Activated CD4-positive, alpha-beta T cell treated with anti-CD3 and anti-CD28 coated beads, Interleukin-10, Interleukin-2, amounts not matched to agents 100 ng/mL and 50 ng/mL, durations not matched to agents 16 hours and 8 hours (primary cell): ENCODE results near the gene FOXN3.

Source experiments
- DNase-seq: peaks from one replicate; pipeline ENCODE4 v3.0.0-alpha.2; 2020

The FOXN3 gene

DNA sequence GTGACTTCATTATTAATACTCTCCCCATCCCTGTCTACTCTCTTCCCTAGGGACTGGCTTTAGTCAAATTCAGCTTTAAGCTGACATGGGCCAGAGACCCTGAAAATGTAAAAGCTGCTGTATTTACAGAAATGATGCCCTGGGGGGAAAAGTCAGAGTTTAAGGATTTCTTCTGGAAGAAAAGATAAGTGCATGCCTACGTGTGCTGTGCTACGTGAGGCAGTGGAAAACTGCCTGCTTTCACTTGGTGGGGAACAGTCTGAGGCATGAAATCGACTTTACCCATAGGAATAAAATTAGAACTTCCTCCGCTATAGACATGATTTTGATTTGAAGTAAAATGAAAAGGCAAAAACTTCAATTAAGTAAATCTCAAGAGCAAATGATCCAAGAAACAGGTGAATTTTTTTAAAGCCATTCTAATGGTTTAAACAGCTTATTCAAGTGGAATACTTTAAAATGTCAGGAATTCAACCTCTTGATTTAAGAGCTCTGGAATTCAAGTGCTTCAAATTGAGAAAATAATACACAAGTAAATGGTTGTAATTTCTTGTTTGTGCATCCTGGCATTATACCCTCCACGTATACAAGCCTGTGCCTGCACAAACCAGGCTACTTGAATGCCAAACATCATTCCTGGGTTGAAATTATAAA lies 168.5 kb downstream of the FOXN3 start:
- DNase-seq = no peak

DNA sequence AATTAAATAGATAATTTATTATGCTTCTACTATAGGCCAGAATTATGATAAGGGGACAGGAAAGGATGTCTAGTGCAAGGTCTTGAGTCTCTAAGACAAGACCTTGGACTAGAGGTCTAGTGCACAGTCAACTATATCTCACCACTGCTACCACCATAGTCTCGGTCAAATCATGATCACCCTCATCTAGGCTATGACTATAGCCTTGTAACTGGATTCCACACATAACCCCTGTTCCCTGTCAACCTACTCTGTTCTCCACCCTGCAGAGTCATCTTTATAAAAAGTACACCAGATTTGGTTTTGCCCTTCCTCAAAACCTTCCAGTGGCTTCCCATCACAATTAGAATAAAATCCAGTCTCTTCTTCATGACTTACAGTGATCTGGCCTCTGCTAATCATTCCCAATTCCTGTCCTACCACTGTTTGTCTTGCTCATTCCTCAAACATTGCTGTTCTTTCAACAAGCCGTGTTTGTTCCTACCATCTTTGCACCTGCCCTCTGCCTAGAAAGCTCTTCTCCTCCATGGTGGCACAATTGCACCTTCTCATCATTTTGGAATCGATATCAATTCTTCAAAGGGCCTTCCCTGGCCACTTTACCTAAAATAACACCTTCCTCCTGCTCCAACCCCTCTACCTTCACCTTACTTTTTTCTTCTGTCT lies 169.4 kb downstream of the FOXN3 start:
- DNase-seq = no peak

DNA sequence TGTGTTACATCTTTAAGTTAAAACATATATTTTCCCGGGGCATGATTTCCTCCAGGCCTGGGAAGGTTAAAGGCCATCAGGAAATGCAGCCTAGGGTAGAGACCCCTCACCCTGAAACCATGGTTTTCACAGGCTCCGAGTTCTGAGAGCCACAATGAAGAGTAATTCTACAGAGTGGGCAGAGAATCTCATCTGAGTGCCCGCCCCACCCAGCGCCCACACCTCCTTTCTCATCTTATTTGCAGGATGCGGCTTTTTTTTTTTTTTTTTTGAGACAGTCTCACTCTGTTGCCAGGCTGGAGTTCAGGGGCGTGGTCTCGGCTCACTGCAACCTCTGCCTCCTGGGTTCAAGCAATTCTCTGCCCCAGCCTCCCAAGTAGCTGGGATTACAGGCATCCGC lies 170.7 kb downstream of the FOXN3 start:
- DNase-seq = no peak

DNA sequence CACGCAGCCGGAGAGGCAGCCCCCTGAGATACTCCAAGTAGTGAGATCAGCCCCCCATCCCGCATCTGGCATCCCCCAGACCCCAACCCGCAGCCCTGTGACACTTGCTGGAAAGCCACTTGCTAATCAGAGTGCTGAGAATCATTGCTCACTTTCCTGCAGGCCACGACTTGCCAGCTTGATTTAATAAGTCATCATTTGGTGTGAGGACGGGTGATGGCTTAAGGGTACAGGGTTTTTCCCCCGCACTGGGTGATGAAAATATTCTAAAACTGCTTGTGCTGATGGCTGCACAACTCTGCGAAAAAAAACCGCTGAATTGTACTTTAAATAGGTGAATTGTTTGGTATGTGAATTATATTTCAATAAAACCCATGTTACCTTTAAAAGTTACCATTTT lies 171.2 kb downstream of the FOXN3 start:
- no peak for DNase-seq

DNA sequence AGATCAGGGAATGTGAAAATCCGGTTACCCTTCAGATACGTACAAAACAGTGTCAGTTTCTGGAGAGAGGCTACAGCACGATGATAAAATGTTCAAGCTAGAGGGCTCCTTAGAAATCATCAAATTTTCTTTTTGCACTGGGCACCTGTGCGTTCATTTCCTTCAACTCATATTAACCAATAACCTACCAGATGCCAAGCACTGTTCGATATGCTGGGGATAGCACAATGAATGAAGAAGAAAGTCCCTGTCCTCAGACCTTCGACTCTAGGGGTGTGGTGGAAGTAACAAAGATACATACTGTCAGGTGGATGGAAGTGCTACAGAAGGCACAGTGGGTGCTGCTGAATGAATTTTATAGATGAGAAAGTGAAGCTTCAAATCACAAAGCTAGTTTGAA lies 172.3 kb downstream of the FOXN3 start:
- DNase-seq = no peak

DNA sequence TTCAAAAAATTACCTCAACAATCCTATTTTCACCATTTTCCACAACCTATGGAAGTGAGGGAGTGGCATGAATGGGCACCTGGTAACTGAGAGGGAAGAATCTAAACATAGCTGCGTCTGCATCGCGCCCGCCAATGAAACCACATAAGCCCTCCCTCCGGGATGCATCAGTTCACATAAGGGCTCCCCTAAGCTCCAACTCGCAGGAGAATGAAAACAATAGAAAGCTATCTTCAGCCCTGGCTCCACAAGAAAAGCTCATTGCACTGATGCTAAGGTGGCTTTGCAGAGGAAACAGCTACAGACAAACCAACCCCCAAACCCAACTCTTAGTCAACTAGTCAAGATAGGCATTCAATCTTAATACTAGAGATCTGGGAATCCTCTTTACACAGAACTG lies 173.3 kb downstream of the FOXN3 start:
- no peak for DNase-seq

DNA sequence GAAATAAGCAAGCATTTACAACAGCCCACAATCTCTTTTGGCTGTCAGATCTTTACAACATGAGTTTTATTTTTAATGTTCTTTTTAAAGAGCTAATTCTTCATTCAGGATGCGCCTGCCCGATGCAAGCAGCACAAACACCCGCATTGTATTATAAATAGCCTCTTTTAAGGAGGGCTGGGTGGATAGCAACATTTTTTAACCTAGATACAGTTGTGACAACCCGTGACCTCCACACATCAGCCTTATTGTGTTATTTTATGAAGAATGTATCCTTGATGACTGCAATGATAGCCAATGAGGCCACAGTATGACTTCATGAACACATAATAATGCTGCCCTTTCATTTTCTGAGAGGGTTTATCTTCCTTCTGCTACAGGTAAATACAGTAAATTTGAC lies 173.7 kb downstream of the FOXN3 start:
- DNase-seq = no peak

- no peak for DNase-seq
These were observed 174.3 kb downstream of the FOXN3 start for GRCh38 chr14:89242652-89243279.

GRCh38 chr14:89241934-89242651 lies 174.9 kb downstream of the FOXN3 start:
- no peak for DNase-seq

- DNase-seq = no peak
These were observed 175.8 kb downstream of the FOXN3 start for GRCh38 chr14:89241257-89241656.

DNA sequence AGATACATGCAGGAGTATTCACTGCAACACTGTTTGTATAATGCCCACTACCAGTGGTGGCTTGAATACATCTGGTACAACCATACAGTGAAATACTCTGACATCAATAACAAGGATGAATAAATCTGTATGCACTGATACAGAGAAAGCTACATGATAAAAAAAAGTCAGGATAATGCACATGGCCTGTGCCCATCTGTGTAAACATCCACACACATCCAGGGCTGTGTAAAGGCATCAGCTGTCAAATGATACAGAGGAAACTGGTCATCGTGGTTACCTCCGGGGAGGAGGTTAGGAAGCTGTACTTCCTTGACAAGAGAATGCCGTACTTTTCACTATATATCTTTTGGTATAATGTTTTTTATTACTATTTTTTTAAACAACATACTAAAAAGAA lies 176.6 kb downstream of the FOXN3 start:
- DNase-seq = no peak

DNA sequence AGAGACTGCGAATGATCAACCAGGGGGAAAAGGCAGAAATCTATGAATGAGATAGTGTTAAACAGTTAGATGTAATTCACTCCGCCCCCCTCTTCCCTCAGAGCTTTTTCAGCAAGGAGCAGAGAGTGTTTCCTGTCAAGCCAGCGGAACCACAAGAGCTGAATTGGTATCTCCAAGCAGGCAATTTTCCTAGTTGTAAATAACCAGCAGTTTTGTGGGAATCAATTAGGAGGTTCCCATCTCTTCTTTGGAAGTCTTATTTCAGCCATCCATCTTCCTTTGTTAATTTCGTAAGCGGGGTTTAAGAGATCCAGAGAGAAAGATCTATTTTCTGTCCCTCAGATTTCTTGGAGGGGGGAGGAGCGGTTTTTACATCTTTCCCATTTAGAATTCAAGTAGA lies 178.0 kb downstream of the FOXN3 start:
- no peak for DNase-seq

DNA sequence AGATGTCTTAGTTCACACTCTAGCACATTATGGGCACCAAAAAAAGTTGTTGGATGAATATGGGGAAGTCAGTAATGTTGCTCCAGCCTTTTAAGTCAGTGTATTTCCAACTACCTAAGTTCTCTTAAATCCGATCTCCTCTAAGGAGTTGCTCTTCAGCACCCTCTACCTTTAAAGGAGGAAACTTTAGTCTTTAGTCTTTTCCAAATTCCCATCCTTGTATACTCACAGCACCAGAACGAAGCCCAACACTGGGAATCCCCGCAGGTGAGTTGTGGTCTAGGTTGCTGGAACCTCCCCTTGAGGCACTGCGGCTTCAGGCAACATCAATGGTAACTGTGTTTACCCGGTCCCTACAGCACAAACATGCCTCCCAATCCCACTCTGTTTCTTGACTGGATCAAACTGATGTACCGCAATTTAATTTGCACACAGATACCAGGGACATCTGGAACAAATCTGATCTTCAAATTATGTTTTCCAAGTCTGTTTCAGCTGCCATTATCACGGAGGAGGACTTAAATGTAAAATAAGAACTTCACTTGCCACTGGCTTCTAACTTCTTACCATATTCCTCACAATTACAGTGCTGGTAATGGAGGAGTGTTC lies 179.0 kb downstream of the FOXN3 start:
- DNase-seq = no peak

DNA sequence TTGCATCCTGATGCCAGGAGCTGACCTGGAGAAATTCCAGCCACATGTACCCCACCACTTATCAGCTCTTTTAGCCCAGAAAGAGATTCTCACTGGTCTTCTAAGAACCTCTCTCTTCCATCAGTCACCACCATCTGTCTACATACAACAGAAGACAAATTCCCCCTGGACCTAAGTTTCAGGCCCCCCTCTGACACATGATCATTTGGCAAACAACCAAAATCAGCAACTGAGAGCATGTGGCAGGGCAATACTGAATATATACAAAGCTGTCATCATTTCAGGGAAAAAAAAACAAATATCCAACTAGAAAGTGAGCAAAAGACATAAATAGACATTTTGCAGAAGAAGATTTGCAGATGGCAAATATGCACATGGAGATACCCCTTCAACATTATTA lies 180.2 kb downstream of the FOXN3 start:
- no peak for DNase-seq

- no peak for DNase-seq
These were observed 183.8 kb downstream of the FOXN3 start for GRCh38 chr14:89233184-89233583.

DNA sequence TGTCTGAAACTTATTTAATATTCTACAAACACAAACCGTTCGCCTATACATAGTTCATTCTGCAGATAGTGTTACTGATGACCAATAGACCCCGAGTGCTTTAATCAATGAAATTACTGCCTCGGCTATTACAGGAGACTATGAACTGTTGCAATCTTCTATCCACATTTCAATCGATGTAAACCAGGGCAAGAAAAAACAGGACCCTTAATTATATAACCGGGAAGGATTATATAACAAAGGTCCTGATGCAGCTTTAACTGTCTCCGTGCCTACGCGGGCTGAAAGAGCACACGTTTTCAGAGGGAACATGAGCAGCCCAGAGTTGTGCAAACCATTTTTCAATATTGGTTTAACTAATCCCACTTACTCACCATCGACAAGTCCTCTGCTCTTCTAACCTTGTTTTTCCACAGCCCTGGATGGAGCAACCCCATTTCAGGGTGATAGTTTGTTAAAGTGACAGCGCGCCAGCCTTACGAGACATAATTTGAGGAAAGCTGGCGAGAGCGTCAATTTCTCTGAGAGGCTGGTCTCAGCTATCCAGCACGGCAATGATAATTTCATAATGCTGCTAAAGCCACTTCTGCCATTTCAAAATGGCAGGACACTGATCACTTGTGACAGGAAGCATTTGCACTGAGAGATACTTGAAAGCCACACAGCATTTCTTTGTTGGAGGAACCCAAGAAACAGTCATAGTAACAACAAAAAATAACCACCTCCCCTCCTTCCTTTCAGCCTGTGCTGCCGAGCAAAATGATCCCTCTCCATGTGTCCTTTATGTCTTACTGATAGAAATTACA lies 184.6 kb downstream of the FOXN3 start:
- no peak for DNase-seq

GRCh38 chr14:89231426-89232113 lies 185.5 kb downstream of the FOXN3 start:
- DNase-seq = no peak

- no peak for DNase-seq
These were observed 188.0 kb downstream of the FOXN3 start for GRCh38 chr14:89228921-89229639.

DNA sequence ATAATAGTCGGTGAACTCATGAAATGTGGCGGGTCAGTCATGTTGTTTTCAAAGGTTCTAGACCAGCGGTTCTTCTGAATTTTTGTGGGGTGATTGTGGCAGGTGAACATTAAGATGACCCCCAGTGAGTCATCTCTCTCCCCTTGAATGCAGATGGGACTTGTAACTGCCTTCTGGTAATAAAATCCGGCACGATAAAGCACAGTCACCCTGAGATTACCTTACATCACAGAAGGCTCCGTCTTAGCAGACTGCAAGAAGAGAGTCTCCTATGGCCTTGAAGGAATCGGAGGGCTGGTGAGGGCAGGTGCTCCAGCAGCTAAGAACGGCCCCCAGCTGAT lies 189.6 kb downstream of the FOXN3 start:
- peak; percentile 13 for DNase-seq

- DNase-seq = no peak
These were observed 190.1 kb downstream of the FOXN3 start for GRCh38 chr14:89226801-89227495.

- DNase-seq = no peak
These were observed 191.4 kb downstream of the FOXN3 start for GRCh38 chr14:89225607-89226006.
